Cerebellar nuclear complex (tissue), 1 donor: ENCODE measurements around the gene TSPAN13.
"Not testable (repeated sequence)": the region's sequence is repeated elsewhere in the genome, so short reads cannot be mapped to it uniquely, and the experiment has no call there.

Experiments
- DNase-seq, 2 experiments: peaks; one replicate each; lab custom pipeline; 2025; lab: John Stamatoyannopoulos, UW

Gene TSPAN13

GRCh38 chr7:16740996-16741395 lies 12.6 kb upstream of the TSPAN13 start:
- DNase-seq: no peak

- no peak for DNase-seq
Observed at GRCh38 chr7:16741676-16742075, 11.9 kb upstream of the TSPAN13 start.

GRCh38 chr7:16742547-16742946 lies 11.0 kb upstream of the TSPAN13 start:
- no peak for DNase-seq

GRCh38 chr7:16743236-16743635 lies 10.3 kb upstream of the TSPAN13 start:
- DNase-seq: no peak

- no peak for DNase-seq
Observed at GRCh38 chr7:16744518-16745250, 8.9 kb upstream of the TSPAN13 start.

- DNase-seq: no peak
Observed at GRCh38 chr7:16745645-16746044, 7.9 kb upstream of the TSPAN13 start.

- no peak for DNase-seq
Observed at GRCh38 chr7:16747102-16747501, 6.5 kb upstream of the TSPAN13 start.

GRCh38 chr7:16753932-16754855 lies 639 bp downstream of the TSPAN13 start:
- DNase-seq: no peak

GRCh38 chr7:16754856-16755317 lies 1.3 kb downstream of the TSPAN13 start:
- peak in 1 of 2 experiments; percentile 32 for DNase-seq

GRCh38 chr7:16755397-16755796 lies 1.8 kb downstream of the TSPAN13 start:
- DNase-seq: no peak

- no peak for DNase-seq
Observed at GRCh38 chr7:16758036-16758435, 4.5 kb downstream of the TSPAN13 start.

- no peak for DNase-seq
Observed at GRCh38 chr7:16758631-16759611, 5.4 kb downstream of the TSPAN13 start.

- no peak for DNase-seq
Observed at GRCh38 chr7:16759840-16760239, 6.3 kb downstream of the TSPAN13 start.

- DNase-seq: no peak
Observed at GRCh38 chr7:16762177-16762576, 8.6 kb downstream of the TSPAN13 start.

- DNase-seq: no peak
Observed at GRCh38 chr7:16764942-16765341, 11.4 kb downstream of the TSPAN13 start.

- no peak for DNase-seq
Observed at GRCh38 chr7:16765436-16765859, 11.9 kb downstream of the TSPAN13 start.

GRCh38 chr7:16769994-16770393 lies 16.4 kb downstream of the TSPAN13 start:
- DNase-seq: not testable (repeated sequence)

GRCh38 chr7:16770657-16771329 lies 17.2 kb downstream of the TSPAN13 start:
- no peak for DNase-seq

- no peak for DNase-seq
Observed at GRCh38 chr7:16773326-16773725, 19.8 kb downstream of the TSPAN13 start.

GRCh38 chr7:16773884-16774283 lies 20.3 kb downstream of the TSPAN13 start:
- no peak for DNase-seq

GRCh38 chr7:16774294-16774693 lies 20.7 kb downstream of the TSPAN13 start:
- no peak for DNase-seq
